ENCODE data around the gene OR6S1.

- no peak for TF ChIP-seq CTCF (IDR thresholded peaks at IDR 0.05)
- no peak for TF ChIP-seq POLR2A (IDR thresholded peaks at IDR 0.05)
Observed at GRCh38 chr14:20641591-20641990, at the start of gene OR6S1.
